ENCODE data around the gene MAX. TPM values are rescaled to one million over a fixed set of nuclear protein-coding genes. Genes with fewer than 3 reads are reported as not detected.

The MAX gene
- total RNA-seq, 1 experiment from 2014 or later, result 41.4 TPM

DNA sequence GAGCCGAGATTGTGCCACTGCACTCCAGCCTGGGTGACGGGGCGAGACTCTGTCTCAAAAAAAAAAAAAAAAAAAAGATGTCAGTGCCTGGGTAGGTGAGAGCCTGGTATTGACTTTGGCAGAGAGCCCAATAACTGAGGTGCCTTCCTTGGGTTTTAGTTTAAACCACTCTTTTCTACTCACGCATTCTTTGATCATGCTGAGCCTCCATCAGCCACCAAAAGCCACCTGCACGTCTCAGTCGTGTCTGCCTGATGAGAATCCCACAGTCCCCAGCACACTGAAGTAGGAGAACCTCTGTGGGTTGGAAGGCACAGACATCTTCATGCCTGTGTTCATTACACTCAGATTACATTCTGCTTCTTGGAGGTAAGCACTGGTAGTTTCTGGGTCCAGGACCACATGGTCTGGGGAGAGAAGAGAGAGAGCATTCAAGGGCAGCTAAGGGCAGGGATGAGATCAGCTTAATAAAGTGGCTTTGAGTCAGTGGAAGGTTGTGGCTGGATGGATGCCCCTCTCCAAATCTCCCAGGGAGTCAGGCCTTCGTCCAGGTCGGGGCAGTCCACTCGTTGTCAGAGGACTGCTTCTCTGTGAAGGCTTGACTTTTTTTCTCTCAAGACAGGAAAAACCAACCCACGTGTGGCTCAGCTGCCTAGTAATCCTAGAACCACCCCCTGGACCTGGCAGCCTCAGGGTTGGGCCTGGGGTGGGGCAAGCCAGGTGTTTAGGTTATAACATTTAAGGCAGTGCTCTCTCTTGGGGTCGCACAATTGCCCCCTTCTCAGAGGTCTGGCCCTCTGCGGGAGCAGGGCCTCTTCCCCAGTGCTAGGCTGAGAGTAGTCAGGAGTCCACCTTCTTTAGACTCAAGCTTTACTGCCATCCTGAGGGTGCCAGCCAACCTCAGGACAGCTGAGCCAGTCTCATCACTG is 32.6 kb upstream of the MAX start:
- H3K27me3 ChIP-seq (ENCODE audit: control insufficient read depth, insufficient read depth, low read length), result no peaks in the 10 kb centered on the region
- POLR2A ChIA-PET, result no interaction called here
- intact Hi-C loops (cut with micrococcal nuclease; ENCODE audit: unreplicated experiment) (no loop called here), in situ Hi-C loops (cut with HindIII; ENCODE audit: low pct_unique_long_range_greater_than_20kb, low sequenced_read_pairs) (no loop called here)
- DNase-seq (ENCODE audit: low read depth, low spot score), result no peak
- CTCF ChIA-PET, result no interaction called here
- no peak for ATAC-seq
- no peak overlapping the region for H3K27ac ChIP-seq (ENCODE audit: low read length)
- H3K36me3 ChIP-seq (ENCODE audit: control insufficient read depth, insufficient read depth, low read length), result no peaks in the 10 kb centered on the region
- no peaks in the 10 kb centered on the region for H3K9me3 ChIP-seq (ENCODE audit: control insufficient read depth, insufficient read depth, low read depth, low read length)
- no peak overlapping the region for H3K4me3 ChIP-seq (ENCODE audit: low read depth in 2 of 2, low read length in 2 of 2)
- BruUV-seq (replicated peaks), result no TSS peak
- H3K4me1 ChIP-seq (ENCODE audit: control insufficient read depth, insufficient read depth, low read length), result no peaks in the 10 kb centered on the region
- TF ChIP-seq POLR2AphosphoS5 (IDR thresholded peaks at IDR 0.05; ENCODE audit: low read depth, low read length) (no peak), TCF7L2 (IDR thresholded peaks at IDR 0.05; ENCODE audit: low read depth, low read length) (no peak), SIN3A (IDR thresholded peaks at IDR 0.05; ENCODE audit: borderline replicate concordance, insufficient read depth, low read depth, low read length) (no peak)
- TF ChIP-seq, protein P1, sequence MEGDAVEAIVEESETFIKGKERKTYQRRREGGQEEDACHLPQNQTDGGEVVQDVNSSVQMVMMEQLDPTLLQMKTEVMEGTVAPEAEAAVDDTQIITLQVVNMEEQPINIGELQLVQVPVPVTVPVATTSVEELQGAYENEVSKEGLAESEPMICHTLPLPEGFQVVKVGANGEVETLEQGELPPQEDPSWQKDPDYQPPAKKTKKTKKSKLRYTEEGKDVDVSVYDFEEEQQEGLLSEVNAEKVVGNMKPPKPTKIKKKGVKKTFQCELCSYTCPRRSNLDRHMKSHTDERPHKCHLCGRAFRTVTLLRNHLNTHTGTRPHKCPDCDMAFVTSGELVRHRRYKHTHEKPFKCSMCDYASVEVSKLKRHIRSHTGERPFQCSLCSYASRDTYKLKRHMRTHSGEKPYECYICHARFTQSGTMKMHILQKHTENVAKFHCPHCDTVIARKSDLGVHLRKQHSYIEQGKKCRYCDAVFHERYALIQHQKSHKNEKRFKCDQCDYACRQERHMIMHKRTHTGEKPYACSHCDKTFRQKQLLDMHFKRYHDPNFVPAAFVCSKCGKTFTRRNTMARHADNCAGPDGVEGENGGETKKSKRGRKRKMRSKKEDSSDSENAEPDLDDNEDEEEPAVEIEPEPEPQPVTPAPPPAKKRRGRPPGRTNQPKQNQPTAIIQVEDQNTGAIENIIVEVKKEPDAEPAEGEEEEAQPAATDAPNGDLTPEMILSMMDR (IDR thresholded peaks at IDR 0.05), result no peak
- TF ChIP-seq, protein P2, sequence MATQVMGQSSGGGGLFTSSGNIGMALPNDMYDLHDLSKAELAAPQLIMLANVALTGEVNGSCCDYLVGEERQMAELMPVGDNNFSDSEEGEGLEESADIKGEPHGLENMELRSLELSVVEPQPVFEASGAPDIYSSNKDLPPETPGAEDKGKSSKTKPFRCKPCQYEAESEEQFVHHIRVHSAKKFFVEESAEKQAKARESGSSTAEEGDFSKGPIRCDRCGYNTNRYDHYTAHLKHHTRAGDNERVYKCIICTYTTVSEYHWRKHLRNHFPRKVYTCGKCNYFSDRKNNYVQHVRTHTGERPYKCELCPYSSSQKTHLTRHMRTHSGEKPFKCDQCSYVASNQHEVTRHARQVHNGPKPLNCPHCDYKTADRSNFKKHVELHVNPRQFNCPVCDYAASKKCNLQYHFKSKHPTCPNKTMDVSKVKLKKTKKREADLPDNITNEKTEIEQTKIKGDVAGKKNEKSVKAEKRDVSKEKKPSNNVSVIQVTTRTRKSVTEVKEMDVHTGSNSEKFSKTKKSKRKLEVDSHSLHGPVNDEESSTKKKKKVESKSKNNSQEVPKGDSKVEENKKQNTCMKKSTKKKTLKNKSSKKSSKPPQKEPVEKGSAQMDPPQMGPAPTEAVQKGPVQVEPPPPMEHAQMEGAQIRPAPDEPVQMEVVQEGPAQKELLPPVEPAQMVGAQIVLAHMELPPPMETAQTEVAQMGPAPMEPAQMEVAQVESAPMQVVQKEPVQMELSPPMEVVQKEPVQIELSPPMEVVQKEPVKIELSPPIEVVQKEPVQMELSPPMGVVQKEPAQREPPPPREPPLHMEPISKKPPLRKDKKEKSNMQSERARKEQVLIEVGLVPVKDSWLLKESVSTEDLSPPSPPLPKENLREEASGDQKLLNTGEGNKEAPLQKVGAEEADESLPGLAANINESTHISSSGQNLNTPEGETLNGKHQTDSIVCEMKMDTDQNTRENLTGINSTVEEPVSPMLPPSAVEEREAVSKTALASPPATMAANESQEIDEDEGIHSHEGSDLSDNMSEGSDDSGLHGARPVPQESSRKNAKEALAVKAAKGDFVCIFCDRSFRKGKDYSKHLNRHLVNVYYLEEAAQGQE (IDR thresholded peaks at IDR 0.05; ENCODE audit: insufficient read depth in 1 of 2, low read depth in 2 of 2, low read length in 1 of 2), result no peak

DNA sequence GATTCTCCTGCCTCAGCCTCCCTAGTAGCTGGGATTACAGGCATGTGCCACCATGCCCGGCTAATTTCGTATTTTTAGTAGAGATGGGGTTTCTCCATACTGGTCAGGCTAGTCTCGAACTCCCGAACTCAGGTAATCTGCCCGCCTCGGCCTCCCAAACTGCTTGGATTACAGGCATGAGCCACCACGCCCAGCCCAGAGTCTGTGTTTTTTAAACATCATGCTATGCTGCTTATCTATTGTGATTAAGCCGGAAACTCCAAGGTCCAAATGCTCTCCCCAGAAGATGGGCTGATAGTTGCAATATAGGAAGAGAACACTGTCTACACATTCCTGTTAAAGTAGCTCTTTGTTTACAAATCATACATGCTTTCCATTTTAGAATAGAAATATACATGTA is 30.5 kb upstream of the MAX start:
- no peak for DNase-seq (ENCODE audit: low read depth, low spot score)
- ChIA-PET CTCF (interaction anchor here (0.6 kb wide), 1 partner anchor 583 kb away, joined by 5 read pairs; no protein-coding TSS in a partner anchor), POLR2A (no interaction called here)
- no peaks in the 10 kb centered on the region for H3K4me1 ChIP-seq (ENCODE audit: control insufficient read depth, insufficient read depth, low read length)
- H3K36me3 ChIP-seq (ENCODE audit: control insufficient read depth, insufficient read depth, low read length), result no peaks in the 10 kb centered on the region
- BruUV-seq (replicated peaks), result no TSS peak
- no peak overlapping the region for H3K4me3 ChIP-seq (ENCODE audit: low read depth in 2 of 2, low read length in 2 of 2)
- no peak overlapping the region for H3K27ac ChIP-seq (ENCODE audit: low read length)
- H3K27me3 ChIP-seq (ENCODE audit: control insufficient read depth, insufficient read depth, low read length), result no peaks in the 10 kb centered on the region
- in situ Hi-C loops (cut with HindIII; ENCODE audit: low pct_unique_long_range_greater_than_20kb, low sequenced_read_pairs), result no loop called here
- no peaks in the 10 kb centered on the region for H3K9me3 ChIP-seq (ENCODE audit: control insufficient read depth, insufficient read depth, low read depth, low read length)
- ATAC-seq, result no peak
- TF ChIP-seq, protein P2 (IDR thresholded peaks at IDR 0.05; ENCODE audit: insufficient read depth in 1 of 2, low read depth in 2 of 2, low read length in 1 of 2), result no peak
- TF ChIP-seq, protein P1 (IDR thresholded peaks at IDR 0.05), result no peak
- TF ChIP-seq TCF7L2 (IDR thresholded peaks at IDR 0.05; ENCODE audit: low read depth, low read length) (no peak), POLR2AphosphoS5 (IDR thresholded peaks at IDR 0.05; ENCODE audit: low read depth, low read length) (no peak), SIN3A (IDR thresholded peaks at IDR 0.05; ENCODE audit: borderline replicate concordance, insufficient read depth, low read depth, low read length) (no peak)
- intact Hi-C loops (cut with micrococcal nuclease; ENCODE audit: unreplicated experiment), result no loop called here
